HepG2 (cell line): ENCODE results near the gene TBRG4. TPM values are rescaled to one million over a fixed set of nuclear protein-coding genes. Genes with fewer than 3 reads are reported as not detected.

Experiments
- DNMT3B ChIP-seq: conservative IDR thresholded peaks from 2 replicates; pipeline ENCODE4 v1.6.1; 2016; ENCODE audit warnings: missing biosample characterization, control low read depth
- FOXJ3 ChIP-seq: sonication (generic); formaldehyde crosslinking; IDR thresholded peaks from 2 replicates; pipeline ENCODE4 v1.4.0; 2020; ENCODE audit warnings: missing genetic modification reagents, mild to moderate bottlenecking, borderline replicate concordance
- HOMEZ ChIP-seq: IDR thresholded peaks from 2 replicates; pipeline ENCODE4 v1.6.1; 2016; ENCODE audit warnings: low read depth
- KDM1A ChIP-seq: IDR thresholded peaks from 2 replicates; pipeline ENCODE4 v1.6.1; 2016; ENCODE audit warnings: missing compliant biosample characterization
- ZEB1 ChIP-seq: IDR thresholded peaks from 2 replicates; pipeline ENCODE4 v1.6.1; 2012; ENCODE audit warnings: mild to moderate bottlenecking, low read depth, inconsistent platforms; ENCODE audit not compliant: insufficient replicate concordance
- ZNF280B ChIP-seq: sonication (generic); formaldehyde crosslinking; IDR thresholded peaks from 2 replicates; pipeline ENCODE4 v1.5.0; 2020; ENCODE audit warnings: missing genetic modification reagents, mild to moderate bottlenecking, borderline replicate concordance
- ZNF563 ChIP-seq: sonication (generic); formaldehyde crosslinking; IDR thresholded peaks from 2 replicates; pipeline ENCODE4 v1.8.0; 2022; ENCODE audit warnings: mild to moderate bottlenecking, moderate library complexity, missing genetic modification reagents
- ZNF609 ChIP-seq: sonication (generic); formaldehyde crosslinking; IDR thresholded peaks from 2 replicates; pipeline ENCODE4 v1.4.0; 2020; ENCODE audit warnings: mild to moderate bottlenecking, missing genetic modification reagents, borderline replicate concordance
- ZNF687 ChIP-seq: sonication (generic); formaldehyde crosslinking; IDR thresholded peaks from 2 replicates; pipeline ENCODE4 v1.5.1; 2020; ENCODE audit warnings: mild to moderate bottlenecking, missing genetic modification reagents, moderate library complexity
- polyA plus RNA-seq, 8 experiments: library from polyadenylated mRNA; depleted of rRNA in 3 of 8; stranded (reverse) in 7 of 8; unstranded in 1 of 8; fragments of >200 nt; fragmentation: Illumina TruSeq in 4 of 8; extraction: Trizol in 4 of 8; gene quantifications; 2 replicates each; pipeline versions ENCODE4 v1.2.1 to v1.2.3, GENCODE V29; 2011 to 2016; ENCODE audit warnings: low read depth in 4 of 8, missing spikeins in 1 of 8, mixed read lengths in 1 of 8; ENCODE audit not compliant: insufficient read depth in 1 of 8
- total RNA-seq, 5 experiments: library from RNA; depleted of rRNA; stranded (reverse); fragments of >200 nt; fragmentation: Illumina TruSeq; extraction: Trizol; gene quantifications; 2 replicates each; pipeline ENCODE4 v1.2.3, GENCODE V29; 2016; ENCODE audit warnings: low read depth in 1 of 5

TBRG4 gene
- total and polyA plus RNA-seq, 2 of the 13 experiments (the other 11 are each of a cell fraction or from before 2014, with no cell fraction given) = 87.8 to 107 TPM

- TF ChIP-seq ZNF609 (CRISPR knock-in tag) = no peak
- no peak for TF ChIP-seq HOMEZ (CRISPR knock-in tag)
- no peak for TF ChIP-seq FOXJ3 (CRISPR knock-in tag)
- no peak for TF ChIP-seq ZNF687 (CRISPR knock-in tag)
- TF ChIP-seq ZEB1 = no peak
- TF ChIP-seq DNMT3B (CRISPR knock-in tag) = no peak
- no peak for TF ChIP-seq ZNF280B (CRISPR knock-in tag)
- TF ChIP-seq KDM1A (CRISPR knock-in tag) = no peak
- no peak for TF ChIP-seq ZNF563 (CRISPR knock-in tag)
Observed at GRCh38 chr7:45068236-45069023, 43.1 kb downstream of the TBRG4 start (continued).
